NCI-H345 treated with DMSO at 0.1 percent for 48 hours (cell line): Measurements from ENCODE around the gene GDA.
A peak's percentile ranks its signal among the peaks of the same experiment; 100 is the strongest.
"Not testable (repeated sequence)": the region's sequence is repeated elsewhere in the genome, so short reads cannot be mapped to it uniquely, and the experiment has no call there.

ENCODE experiments used
- DNase-seq: peaks from one replicate; lab custom pipeline; 2025; ENCODE audit not compliant: unreplicated experiment; lab: John Stamatoyannopoulos, UW

The GDA gene

GRCh38 chr9:72204062-72204461, 54.8 kb downstream of the GDA start:
- no peak for DNase-seq

- DNase-seq, result no peak
These were observed 56.3 kb downstream of the GDA start for GRCh38 chr9:72205513-72205912.

DNA sequence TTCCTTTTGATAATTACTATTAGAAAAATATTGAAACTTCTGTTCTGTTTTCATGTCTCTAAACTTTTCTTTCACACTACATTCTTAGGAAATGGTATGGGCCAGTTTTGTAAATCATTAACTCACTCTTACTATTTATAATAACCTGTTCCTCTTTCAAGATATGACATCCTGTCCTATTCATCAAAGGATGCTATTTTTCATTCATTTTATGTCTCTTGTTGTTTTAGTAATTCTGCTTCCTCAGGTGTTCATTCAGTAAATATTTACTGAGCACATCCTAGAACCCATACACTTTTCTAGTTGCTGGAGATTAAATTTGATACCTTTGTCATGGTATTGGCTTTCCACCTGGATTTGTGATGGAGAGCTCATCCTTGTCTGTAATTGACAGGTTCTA, 58.0 kb downstream of the GDA start:
- DNase-seq, result no peak

DNA sequence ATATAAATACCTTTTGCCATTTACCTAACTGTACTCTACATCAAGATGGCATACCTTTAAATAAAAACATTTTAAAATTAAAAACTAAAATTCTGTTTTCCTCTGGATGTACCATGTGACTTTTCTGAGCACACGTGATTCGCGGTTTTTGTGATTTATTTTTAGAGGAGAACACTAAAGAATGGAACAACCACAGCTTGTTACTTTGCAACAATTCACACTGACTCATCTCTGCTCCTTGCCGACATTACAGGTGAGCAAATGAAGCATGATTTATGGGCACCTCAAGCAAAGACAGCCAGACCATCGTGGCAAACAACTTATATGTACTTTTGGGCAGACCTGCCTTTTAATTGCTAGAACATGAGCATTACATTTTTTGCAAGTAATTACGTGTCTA, 61.3 kb downstream of the GDA start:
- DNase-seq, result no peak

GRCh38 chr9:72211047-72211446, 61.8 kb downstream of the GDA start:
- no peak for DNase-seq

DNA sequence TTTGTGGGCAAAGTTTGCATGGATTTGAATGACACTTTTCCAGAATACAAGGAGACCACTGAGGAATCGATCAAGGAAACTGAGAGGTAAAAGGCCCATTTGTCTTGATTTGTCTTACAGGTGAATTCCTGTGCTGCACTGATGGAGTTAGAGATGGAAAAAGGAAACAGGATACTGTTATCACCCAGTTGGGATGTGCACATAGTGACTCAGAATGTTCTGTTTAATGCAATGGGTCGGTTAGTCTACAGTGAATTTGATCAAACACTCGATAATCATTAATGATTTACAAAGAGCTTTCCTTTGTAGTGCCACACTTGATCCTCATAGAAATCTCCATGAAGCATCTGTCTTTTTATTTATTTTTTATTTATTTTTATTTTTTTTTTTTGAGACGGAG, 64.7 kb downstream of the GDA start:
- DNase-seq, result no peak

DNA sequence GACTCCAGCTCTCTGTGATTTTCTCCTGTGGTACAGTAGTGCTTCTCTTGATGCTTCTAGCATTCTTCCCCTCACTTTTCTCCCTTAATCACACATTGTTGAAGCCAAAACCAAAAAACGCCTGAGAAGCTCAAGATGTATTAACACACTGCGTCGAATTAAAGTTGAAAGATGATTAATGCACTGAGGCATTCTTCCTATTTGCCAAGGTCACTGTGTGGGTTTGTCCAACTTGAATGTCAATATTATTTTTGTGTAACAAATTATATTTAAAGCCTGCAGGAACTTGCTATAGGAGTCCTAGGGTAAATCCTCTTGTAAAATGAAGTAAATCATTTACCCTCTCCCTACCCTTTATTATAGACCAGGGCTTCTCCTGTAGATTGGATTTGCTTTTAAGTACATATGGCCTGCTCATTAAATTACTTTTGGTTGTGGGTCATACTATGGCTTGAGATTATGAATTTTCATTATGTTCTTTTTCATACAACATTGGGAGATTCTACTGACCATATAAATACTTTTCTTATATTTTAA, 68.1 kb downstream of the GDA start:
- DNase-seq, result no peak

DNA sequence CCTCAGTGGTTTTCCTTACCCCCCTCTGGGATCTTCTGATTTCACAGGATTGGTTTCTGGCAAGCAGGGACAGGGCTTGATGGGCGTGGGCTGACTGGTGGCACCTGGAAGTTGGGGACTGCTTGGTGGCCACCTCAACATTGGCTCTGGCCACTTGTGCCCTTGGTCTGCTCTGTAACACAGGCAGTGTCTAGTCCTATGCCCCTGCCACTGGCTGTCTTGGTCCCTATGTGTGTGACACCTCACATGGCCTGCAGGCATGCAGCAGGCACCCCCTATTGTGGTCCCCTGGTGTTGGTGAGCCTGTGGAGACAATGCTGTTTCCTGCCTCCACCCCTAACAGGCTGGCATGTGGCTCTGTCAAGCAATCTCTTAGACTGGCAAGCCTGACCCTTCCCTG, 71.3 kb downstream of the GDA start:
- no peak for DNase-seq

GRCh38 chr9:72226146-72226812, 77.0 kb downstream of the GDA start:
- no peak for DNase-seq

DNA sequence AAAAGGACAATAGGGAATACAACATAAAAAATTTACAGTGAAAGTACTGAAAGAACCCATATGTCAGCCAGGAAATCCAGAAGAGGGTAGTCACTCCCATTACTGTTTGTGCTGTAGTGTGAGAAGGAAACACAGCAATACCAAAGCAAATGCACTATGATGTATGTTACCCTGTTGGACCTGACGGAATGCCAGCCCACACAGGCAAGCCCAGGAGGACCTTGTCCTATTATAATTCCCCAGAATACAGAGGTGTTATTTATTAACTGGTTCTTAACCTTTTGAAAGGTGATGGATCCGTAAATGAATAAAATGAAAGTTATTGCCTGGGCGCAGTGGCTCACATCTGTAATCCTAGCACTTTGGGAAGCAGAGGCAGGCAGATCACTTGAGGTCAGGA, 79.0 kb downstream of the GDA start:
- DNase-seq, result no peak

GRCh38 chr9:72232778-72233177, 83.5 kb downstream of the GDA start:
- DNase-seq, result no peak

DNA sequence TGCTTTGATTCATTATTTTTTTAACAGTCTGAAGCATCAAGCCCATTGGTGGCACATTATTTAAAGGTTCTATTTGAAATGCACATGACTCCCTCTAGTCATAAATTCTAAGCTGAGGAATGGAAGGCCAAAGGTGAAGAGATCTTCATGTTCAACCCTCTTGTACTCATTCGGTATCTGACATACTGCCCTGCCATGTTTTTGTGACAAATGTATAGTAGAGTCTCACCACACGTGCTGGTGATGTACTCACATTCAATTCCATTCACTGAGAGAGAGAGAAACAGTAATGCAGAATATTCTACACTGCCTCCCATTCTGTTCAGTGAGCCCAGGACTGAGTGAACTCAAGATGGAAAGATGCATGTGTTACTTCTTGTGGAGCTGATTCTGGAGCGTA, 98.3 kb downstream of the GDA start:
- no peak for DNase-seq

DNA sequence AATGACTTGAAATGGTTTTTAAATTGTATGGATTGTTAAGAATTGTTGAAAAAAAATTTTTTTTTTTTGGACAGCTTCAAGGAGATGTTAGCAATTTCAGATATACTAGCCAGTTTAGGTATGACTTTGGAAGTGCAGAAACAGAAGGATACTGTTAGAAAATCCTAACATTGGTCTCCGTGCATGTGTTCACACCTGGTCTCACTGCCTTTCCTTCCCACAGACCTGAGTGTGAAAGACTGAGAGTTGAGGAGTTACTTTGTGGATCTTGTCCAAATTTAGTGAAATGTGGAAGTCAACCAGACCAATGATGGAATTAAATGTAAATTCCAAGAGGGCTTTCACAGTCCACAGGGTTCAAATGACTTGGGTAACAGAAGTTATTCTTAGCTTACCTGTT, 102.3 kb downstream of the GDA start:
- no peak for DNase-seq

DNA sequence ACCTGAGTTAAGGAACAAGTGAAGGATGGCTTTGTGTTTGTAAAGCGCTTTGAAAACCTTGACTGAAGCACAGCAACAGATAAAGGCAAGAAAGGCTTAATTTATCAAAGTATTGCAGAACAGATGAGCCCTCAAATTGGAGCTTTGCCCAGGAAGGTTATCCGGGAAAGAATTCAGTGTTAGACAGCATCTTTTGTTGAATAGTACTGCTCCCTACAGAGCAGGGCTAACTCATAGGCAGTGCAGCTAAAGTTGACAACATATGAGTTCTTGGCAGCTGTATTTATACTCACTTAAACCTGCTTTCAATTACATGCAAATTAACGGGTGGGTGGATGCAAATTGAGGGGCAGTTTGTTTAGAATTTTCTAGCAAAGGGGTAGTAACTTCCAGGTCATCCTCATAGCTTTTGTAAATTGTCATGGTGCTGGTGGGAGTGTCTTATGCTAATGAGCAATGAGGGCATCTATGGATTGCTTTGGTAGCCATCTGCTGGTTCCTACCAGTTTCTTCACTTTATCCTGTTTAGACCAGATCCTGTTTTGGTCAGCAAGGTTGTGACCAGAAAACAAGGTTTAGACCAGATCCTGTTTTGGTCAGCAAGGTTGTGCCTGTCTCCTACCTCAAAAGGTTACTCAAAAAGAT, 105.8 kb downstream of the GDA start:
- DNase-seq, result no peak

- DNase-seq, result no peak
These were observed 106.3 kb downstream of the GDA start for GRCh38 chr9:72255569-72255968.

GRCh38 chr9:72256931-72257330, 107.7 kb downstream of the GDA start:
- no peak for DNase-seq

DNA sequence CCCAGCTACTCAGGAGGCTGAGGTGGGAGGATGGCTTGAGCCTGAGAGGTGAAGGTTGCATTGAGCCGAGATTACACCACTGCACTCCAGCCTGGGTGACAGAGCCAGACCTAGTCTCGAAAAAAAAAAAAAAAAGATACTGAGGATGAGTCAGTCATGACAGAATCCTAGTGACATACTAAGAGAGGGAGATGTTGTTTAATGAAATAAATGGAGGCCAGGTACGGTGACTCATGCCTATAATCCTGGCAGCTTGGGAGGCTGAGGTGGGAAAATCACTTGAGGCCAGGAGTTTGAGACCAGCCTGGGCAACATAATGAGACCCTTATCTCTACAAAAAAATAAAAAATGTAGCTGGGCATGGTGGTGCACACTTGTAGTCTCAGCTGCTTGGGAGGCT, 108.6 kb downstream of the GDA start:
- no peak for DNase-seq

DNA sequence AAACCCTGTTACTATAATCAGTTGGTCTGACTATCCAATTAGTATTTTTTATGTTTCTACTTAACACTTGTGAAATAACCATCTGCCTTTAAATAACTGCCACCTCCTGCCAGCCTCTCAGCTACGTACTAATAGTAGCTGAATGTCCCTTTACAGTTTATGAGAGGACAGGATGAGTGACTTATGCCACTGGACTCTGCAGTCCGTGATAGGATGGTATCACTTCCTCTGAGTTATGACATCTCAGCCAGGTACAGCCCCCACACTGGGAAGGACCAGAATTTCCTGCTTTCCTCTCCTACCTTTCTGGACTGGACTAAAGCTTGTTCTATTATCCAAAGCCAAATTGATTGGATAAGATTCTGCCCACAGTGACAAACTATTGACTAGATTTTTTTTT, 112.8 kb downstream of the GDA start:
- DNase-seq, result no peak

GRCh38 chr9:72263572-72263971, 114.3 kb downstream of the GDA start:
- DNase-seq, result no peak

DNA sequence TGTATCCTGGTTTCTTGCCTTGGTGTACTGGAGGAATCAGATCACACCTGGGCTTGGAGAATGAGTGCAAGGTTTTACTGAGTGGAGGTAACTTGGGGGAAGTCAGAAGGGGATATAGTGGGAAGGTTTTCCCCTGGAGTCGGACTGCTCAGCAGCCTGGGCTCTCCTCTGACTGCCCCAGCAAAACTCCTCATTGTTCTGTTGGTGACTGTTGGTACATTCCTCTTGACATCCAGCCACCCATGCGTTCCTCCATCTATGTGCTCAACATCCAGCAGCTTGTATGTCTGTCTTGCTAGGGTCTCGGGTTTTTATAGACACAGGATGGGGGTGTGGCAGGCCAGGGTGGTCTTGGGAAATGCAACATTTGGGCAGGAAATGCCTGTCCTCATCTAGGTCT, 119.7 kb downstream of the GDA start:
- DNase-seq, result no peak

- DNase-seq, result not testable (repeated sequence)
These were observed 121.1 kb downstream of the GDA start for GRCh38 chr9:72270359-72270758.

GRCh38 chr9:72271613-72272478, 122.6 kb downstream of the GDA start:
- DNase-seq, result peak; percentile 49
